HEK293 (cell line): ENCODE measurements around the gene SDCBP2.

Experiments used
- CTCF ChIA-PET: fragments of 350-600 bp; formaldehyde crosslinking; extraction: SDS; loops from one replicate; lab custom pipeline; 2021; ENCODE audit warnings: antibody characterized with exemption; lab: Yijun Ruan, JAX
- POLR2A ChIA-PET: fragments of 300-600 bp; formaldehyde crosslinking; extraction: SDS; loops from one replicate; lab custom pipeline; 2020; ENCODE audit warnings: antibody characterized with exemption, inconsistent platforms; lab: Yijun Ruan, JAX
- H3K27ac ChIP-seq: fragments of 200-500 bp; sonication (Bioruptor generic); 2 replicates; pipeline ENCODE4 v1.5.1; 2014; ENCODE audit warnings: low read depth, low read length, control low read depth, inconsistent platforms; ENCODE audit errors: extremely low read depth
- H3K36me3 ChIP-seq, 2 experiments: fragments of 200-500 bp in 1 of 2; sonication (Bioruptor generic) in 1 of 2; 1 replicate in 1 of 2; 2 replicates in 1 of 2; pipeline ENCODE4 v1.5.1; 2014 to 2017; ENCODE audit warnings: inconsistent platforms in 2 of 2, low read length in 2 of 2; ENCODE audit not compliant: control insufficient read depth in 2 of 2, insufficient read depth in 1 of 2
- H3K4me1 ChIP-seq: fragments of 200-500 bp; sonication (Bioruptor generic); 2 replicates; pipeline ENCODE4 v1.5.1; 2014; ENCODE audit warnings: mild to moderate bottlenecking, low read length, inconsistent platforms; ENCODE audit not compliant: control insufficient read depth, insufficient read depth
- H3K4me3 ChIP-seq: 2 replicates; pipeline ENCODE4 v1.5.1; 2011; ENCODE audit warnings: low read depth, mild to moderate bottlenecking, control low read depth, low read length, moderate library complexity
- H3K9me3 ChIP-seq: fragments of 200-500 bp; sonication (Bioruptor generic); 2 replicates; pipeline ENCODE4 v1.5.1; 2014; ENCODE audit warnings: low read depth, low read length, inconsistent platforms; ENCODE audit not compliant: control insufficient read depth, insufficient read depth
- EGR2 ChIP-seq: fragments of 450-650 bp; formaldehyde crosslinking; IDR thresholded peaks from 2 replicates; pipeline ENCODE4 v1.5.1; 2016; ENCODE audit warnings: low read depth, missing biosample characterization, missing genetic modification characterization
- SETDB1 ChIP-seq: IDR thresholded peaks from one replicate; pipeline ENCODE4 v1.6.1; 2017; ENCODE audit warnings: mild to moderate bottlenecking, low read length, moderate library complexity, mixed read lengths; ENCODE audit not compliant: insufficient read length
- WT1 ChIP-seq: fragments of 450-650 bp; formaldehyde crosslinking; IDR thresholded peaks from 2 replicates; pipeline ENCODE4 v1.5.1; 2016; ENCODE audit warnings: missing biosample characterization, missing genetic modification characterization
- ZEB2 ChIP-seq: fragments of 450-650 bp; formaldehyde crosslinking; IDR thresholded peaks from 2 replicates; pipeline ENCODE4 v1.5.1; 2016; ENCODE audit warnings: missing biosample characterization, missing genetic modification characterization
- ZFHX2 ChIP-seq: fragments of 450-650 bp; formaldehyde crosslinking; conservative IDR thresholded peaks from 2 replicates; pipeline ENCODE4 v1.5.1; 2016; ENCODE audit warnings: missing biosample characterization, missing genetic modification characterization
- ZNF121 ChIP-seq: fragments of 450-650 bp; formaldehyde crosslinking; IDR thresholded peaks from 2 replicates; pipeline ENCODE4 v1.5.1; 2016; ENCODE audit warnings: missing biosample characterization, missing genetic modification characterization
- ZNF544 ChIP-seq: fragments of 450-650 bp; formaldehyde crosslinking; IDR thresholded peaks from 2 replicates; pipeline ENCODE4 v1.5.0; 2017; ENCODE audit warnings: missing biosample characterization, missing genetic modification characterization
- ZNF555 ChIP-seq: fragments of 450-650 bp; formaldehyde crosslinking; conservative IDR thresholded peaks from 2 replicates; pipeline ENCODE4 v1.5.1; 2017; ENCODE audit warnings: missing biosample characterization, mild to moderate bottlenecking, missing genetic modification characterization, inconsistent platforms
- ZNF701 ChIP-seq: fragments of 450-650 bp; formaldehyde crosslinking; IDR thresholded peaks from 2 replicates; pipeline ENCODE4 v1.5.1; 2016; ENCODE audit warnings: missing biosample characterization, missing genetic modification characterization
- ZNF776 ChIP-seq: fragments of 450-650 bp; formaldehyde crosslinking; IDR thresholded peaks from 2 replicates; pipeline ENCODE4 v1.5.0; 2017; ENCODE audit warnings: missing biosample characterization, missing genetic modification characterization, borderline replicate concordance
- TF ChIP-seq, protein P1 (sequence below): fragments of 450-650 bp; formaldehyde crosslinking; IDR thresholded peaks from 2 replicates; pipeline ENCODE4 v1.5.1; 2016; ENCODE audit warnings: missing biosample characterization, missing genetic modification characterization
- TF ChIP-seq, protein P2 (sequence below): fragments of 450-650 bp; formaldehyde crosslinking; IDR thresholded peaks from 2 replicates; pipeline ENCODE4 v1.5.1; 2016; ENCODE audit warnings: missing biosample characterization, missing genetic modification characterization
- TF ChIP-seq, protein P3 (sequence below): fragments of 450-650 bp; formaldehyde crosslinking; IDR thresholded peaks from 2 replicates; pipeline ENCODE4 v1.5.1; 2016; ENCODE audit warnings: missing biosample characterization, missing genetic modification characterization
- TF ChIP-seq, protein P4 (sequence below): fragments of 450-650 bp; formaldehyde crosslinking; IDR thresholded peaks from 2 replicates; pipeline ENCODE4 v1.5.1; 2016; ENCODE audit warnings: missing biosample characterization, missing genetic modification characterization
- TF ChIP-seq, protein P5 (sequence below): fragments of 450-650 bp; formaldehyde crosslinking; IDR thresholded peaks from 2 replicates; pipeline ENCODE4 v1.5.1; 2016; ENCODE audit warnings: missing biosample characterization, missing genetic modification characterization

The SDCBP2 gene

DNA sequence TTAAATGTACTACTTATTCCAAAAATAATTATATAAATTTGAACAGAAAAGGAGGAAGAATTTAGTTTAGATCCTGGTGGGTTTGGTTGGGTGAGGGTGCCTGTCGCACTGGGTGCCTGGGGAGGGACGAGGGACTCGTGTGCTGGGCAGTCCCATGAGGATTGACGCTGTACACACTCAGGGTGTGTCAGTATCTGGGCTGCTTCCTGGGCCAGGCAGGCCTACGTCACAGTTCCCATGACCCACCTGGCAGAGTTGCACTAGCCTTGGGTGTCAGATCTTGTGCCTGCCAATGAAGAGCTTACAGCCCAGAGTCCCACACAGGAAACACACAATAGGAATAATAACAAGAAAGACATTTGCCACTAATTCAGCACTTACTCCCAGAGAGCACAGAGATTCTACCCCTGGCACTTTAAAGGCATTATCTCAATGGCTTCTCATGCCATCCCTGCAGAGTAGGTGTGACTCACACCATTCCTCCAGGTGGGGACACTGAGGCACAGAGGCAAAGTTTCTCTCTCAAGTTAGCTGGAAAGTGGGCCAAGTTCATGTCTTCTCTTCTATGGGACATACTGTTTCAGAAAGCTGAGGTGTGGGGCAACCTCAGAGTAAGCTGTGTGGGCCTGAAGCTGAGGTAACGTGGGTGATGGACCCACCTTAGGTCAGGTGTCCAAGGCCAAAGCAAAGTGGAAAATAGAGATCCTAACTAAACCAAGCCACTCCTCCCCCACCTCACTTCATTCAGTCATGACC is 1.3 kb upstream of the SDCBP2 start:
- Histone ChIP-seq H3K4me1 (peaks cover 23% of the 10 kb centered on the region), H3K9me3 (no peaks in the 10 kb centered on the region), H3K4me3 (no peak overlapping the region), H3K27ac (no peak overlapping the region), H3K36me3 (peaks cover 12 to 50% of the 10 kb centered on the region in 2 experiments; a peak in 2 of 3 replicates)
- TF ChIP-seq WT1 (tag by site-specific recombination), result no peak
- TF ChIP-seq SETDB1, result no peak
- TF ChIP-seq, protein P1, sequence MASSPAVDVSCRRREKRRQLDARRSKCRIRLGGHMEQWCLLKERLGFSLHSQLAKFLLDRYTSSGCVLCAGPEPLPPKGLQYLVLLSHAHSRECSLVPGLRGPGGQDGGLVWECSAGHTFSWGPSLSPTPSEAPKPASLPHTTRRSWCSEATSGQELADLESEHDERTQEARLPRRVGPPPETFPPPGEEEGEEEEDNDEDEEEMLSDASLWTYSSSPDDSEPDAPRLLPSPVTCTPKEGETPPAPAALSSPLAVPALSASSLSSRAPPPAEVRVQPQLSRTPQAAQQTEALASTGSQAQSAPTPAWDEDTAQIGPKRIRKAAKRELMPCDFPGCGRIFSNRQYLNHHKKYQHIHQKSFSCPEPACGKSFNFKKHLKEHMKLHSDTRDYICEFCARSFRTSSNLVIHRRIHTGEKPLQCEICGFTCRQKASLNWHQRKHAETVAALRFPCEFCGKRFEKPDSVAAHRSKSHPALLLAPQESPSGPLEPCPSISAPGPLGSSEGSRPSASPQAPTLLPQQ (tag by site-specific recombination), result no peak
- no peak for TF ChIP-seq ZNF776 (tag by site-specific recombination)
- ChIA-PET CTCF (interaction anchor here (0.5 kb wide), 1 partner anchor 10 kb away, joined by 3 read pairs; no protein-coding TSS in a partner anchor), POLR2A (interaction anchor here (0.8 kb wide), 1 partner anchor 17 kb away, joined by 3 read pairs; no protein-coding TSS in a partner anchor)

DNA sequence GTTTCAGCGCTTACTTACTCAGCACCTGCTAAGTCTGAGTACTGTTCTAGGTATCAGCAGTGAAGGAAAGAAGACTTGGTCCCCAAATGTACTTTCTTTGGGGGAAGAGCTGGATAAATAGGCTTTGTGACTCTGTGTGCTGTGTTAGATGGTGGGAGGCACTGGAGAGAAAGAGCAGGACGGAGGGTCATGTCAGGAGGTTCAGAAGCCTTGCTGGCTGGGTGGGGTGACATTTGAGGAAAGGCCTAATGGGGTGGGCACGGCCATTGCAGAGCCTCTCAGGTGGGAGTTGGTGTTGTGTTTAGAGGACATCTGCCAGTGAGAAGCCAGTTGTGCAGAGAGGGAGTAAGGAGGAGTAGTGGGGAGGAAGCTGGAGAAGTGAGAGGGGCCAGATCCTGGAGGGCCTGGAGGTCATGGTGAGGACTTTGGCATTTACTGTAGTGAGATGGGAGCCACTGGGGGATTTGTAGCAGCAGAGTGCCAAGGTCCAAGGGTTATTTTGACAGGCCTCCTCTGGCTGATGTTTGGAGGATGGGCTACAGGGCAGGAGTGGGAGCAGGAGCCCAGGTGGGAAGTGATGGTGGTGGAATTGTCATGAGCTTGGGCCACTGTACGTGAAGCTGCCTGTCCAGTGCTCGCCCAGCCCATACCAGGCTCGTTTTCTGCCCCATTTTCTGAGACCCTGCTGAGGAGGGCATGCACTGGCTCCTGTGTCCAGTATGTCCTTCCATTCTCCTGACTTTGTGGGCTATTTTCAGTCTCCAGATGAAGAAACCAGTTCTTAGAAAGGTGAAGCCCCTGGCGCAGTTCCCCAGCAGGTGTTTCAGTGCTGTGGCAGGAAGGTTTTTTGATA is 886 bp downstream of the SDCBP2 start:
- H3K36me3 ChIP-seq, result peaks cover 12 to 46% of the 10 kb centered on the region in 2 experiments; a peak in 2 of 3 replicates
- no peak for TF ChIP-seq ZEB2 (tag by site-specific recombination)
- TF ChIP-seq ZNF701, result no peak
- no peak for TF ChIP-seq ZNF555 (tag by site-specific recombination)
- TF ChIP-seq ZNF121 (tag by site-specific recombination), result no peak
- no peak for TF ChIP-seq ZNF544
- TF ChIP-seq, protein P2, sequence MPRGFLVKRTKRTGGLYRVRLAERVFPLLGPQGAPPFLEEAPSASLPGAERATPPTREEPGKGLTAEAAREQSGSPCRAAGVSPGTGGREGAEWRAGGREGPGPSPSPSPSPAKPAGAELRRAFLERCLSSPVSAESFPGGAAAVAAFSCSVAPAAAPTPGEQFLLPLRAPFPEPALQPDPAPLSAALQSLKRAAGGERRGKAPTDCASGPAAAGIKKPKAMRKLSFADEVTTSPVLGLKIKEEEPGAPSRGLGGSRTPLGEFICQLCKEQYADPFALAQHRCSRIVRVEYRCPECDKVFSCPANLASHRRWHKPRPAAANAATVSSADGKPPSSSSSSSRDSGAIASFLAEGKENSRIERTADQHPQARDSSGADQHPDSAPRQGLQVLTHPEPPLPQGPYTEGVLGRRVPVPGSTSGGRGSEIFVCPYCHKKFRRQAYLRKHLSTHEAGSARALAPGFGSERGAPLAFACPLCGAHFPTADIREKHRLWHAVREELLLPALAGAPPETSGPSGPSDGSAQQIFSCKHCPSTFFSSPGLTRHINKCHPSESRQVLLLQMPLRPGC (tag by site-specific recombination), result no peak
- TF ChIP-seq, protein P3, sequence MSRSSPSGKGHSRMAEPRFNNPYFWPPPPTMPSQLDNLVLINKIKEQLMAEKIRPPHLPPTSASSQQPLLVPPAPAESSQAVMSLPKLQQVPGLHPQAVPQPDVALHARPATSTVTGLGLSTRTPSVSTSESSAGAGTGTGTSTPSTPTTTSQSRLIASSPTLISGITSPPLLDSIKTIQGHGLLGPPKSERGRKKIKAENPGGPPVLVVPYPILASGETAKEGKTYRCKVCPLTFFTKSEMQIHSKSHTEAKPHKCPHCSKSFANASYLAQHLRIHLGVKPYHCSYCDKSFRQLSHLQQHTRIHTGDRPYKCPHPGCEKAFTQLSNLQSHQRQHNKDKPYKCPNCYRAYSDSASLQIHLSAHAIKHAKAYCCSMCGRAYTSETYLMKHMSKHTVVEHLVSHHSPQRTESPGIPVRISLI, result no peak
- TF ChIP-seq, protein P4, sequence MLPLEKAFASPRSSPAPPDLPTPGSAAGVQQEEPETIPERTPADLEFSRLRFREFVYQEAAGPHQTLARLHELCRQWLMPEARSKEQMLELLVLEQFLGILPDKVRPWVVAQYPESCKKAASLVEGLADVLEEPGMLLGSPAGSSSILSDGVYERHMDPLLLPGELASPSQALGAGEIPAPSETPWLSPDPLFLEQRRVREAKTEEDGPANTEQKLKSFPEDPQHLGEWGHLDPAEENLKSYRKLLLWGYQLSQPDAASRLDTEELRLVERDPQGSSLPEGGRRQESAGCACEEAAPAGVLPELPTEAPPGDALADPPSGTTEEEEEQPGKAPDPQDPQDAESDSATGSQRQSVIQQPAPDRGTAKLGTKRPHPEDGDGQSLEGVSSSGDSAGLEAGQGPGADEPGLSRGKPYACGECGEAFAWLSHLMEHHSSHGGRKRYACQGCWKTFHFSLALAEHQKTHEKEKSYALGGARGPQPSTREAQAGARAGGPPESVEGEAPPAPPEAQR, result no peak
- TF ChIP-seq, all 188 proteins: peak for 0
- CTCF ChIA-PET, result interaction anchor here (0.5 to 1.3 kb wide), 4 partner anchors 83 to 371 kb away, joined by 3 to 6 read pairs (median 3); no protein-coding TSS in a partner anchor
- peaks cover 23% of the 10 kb centered on the region for H3K4me1 ChIP-seq
- no peak overlapping the region for H3K27ac ChIP-seq
- POLR2A ChIA-PET, result interaction anchor here (1.0 kb wide), 2 partner anchors 34 to 64 kb away, joined by 3 to 4 read pairs; no protein-coding TSS in a partner anchor
- no peaks in the 10 kb centered on the region for H3K9me3 ChIP-seq
- H3K4me3 ChIP-seq, result no peak overlapping the region

DNA sequence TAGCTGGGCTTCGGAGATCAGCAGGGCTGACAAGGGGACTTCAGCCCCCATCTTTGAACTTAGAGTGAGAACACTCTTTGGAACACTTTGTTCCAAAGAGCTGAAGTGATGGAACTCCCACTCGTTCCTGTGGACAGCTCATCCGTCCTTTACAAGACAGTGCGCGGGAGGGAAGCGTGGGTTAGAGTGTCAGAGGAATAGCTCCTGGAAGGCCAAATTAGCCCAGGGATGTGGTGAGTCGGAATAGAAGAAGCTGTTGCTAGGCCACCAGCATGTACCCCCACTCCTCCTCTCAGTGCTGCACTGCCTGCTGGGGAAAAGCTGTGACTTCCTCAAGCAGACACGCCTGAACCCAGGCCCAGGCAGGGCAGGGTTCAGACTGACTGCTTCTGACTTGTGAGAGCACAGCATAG is 1.7 kb downstream of the SDCBP2 start:
- H3K4me3 ChIP-seq, result no peak overlapping the region
- peaks cover 9 to 40% of the 10 kb centered on the region in 2 experiments; a peak in 2 of 3 replicates for H3K36me3 ChIP-seq
- ChIA-PET CTCF (interaction anchor here (1.1 to 1.3 kb wide), 2 partner anchors 177 to 370 kb away, joined by 3 read pairs; no protein-coding TSS in a partner anchor), POLR2A (interaction anchor here (0.8 to 1.0 kb wide), 2 partner anchors 8 to 65 kb away, joined by 3 to 4 read pairs; no protein-coding TSS in a partner anchor)
- H3K9me3 ChIP-seq, result no peaks in the 10 kb centered on the region
- no peak overlapping the region for H3K27ac ChIP-seq
- peaks cover 23% of the 10 kb centered on the region for H3K4me1 ChIP-seq
- TF ChIP-seq ZFHX2 (tag by site-specific recombination) (peak; percentile 96), EGR2 (tag by site-specific recombination) (peak; percentile 96)
- TF ChIP-seq, protein P5, sequence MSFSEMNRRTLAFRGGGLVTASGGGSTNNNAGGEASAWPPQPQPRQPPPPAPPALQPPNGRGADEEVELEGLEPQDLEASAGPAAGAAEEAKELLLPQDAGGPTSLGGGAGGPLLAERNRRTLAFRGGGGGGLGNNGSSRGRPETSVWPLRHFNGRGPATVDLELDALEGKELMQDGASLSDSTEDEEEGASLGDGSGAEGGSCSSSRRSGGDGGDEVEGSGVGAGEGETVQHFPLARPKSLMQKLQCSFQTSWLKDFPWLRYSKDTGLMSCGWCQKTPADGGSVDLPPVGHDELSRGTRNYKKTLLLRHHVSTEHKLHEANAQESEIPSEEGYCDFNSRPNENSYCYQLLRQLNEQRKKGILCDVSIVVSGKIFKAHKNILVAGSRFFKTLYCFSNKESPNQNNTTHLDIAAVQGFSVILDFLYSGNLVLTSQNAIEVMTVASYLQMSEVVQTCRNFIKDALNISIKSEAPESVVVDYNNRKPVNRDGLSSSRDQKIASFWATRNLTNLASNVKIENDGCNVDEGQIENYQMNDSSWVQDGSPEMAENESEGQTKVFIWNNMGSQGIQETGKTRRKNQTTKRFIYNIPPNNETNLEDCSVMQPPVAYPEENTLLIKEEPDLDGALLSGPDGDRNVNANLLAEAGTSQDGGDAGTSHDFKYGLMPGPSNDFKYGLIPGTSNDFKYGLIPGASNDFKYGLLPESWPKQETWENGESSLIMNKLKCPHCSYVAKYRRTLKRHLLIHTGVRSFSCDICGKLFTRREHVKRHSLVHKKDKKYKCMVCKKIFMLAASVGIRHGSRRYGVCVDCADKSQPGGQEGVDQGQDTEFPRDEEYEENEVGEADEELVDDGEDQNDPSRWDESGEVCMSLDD (tag by site-specific recombination), result no peak
